Hindlimb muscle (tissue), 1 donor: ENCODE results near the gene WNT3. TPM values are rescaled to one million over a fixed set of nuclear protein-coding genes. Genes with fewer than 3 reads are reported as not detected.

Experiments
- DNase-seq: peaks from one replicate; pipeline ENCODE4 v3.0.0-alpha.2; 2013
- polyA plus RNA-seq: library from polyadenylated mRNA; unstranded; fragments of 120-200 nt; gene quantifications from one replicate; pipeline ENCODE4 v1.2.1, GENCODE V29; 2013; ENCODE audit not compliant: insufficient read length

The WNT3 gene
- polyA plus RNA-seq, 1 donor, result 2.7 TPM

DNA sequence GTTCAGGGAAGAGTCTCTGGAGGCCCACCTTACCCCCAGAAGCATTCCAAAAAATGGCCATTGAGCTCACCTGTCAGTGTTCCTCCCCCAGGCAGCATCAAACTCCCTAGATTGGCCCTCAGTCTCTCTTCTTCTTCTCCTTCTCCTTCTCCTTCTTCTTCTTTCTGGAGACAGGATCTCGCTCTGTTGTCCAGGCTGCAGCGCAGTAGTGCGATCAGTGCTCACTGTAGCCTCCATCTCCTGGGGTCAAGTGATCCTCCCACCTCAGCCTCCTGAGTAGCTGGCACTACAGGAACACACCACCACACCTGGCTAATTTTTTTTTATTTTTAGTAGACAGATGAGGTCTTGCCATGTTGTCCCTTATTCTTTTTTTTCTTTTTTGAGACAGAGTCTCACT is 16.4 kb upstream of the WNT3 start:
- no peak for DNase-seq

- no peak for DNase-seq
Measured at GRCh38 chr17:46833840-46834208, 15.3 kb upstream of the WNT3 start.

DNA sequence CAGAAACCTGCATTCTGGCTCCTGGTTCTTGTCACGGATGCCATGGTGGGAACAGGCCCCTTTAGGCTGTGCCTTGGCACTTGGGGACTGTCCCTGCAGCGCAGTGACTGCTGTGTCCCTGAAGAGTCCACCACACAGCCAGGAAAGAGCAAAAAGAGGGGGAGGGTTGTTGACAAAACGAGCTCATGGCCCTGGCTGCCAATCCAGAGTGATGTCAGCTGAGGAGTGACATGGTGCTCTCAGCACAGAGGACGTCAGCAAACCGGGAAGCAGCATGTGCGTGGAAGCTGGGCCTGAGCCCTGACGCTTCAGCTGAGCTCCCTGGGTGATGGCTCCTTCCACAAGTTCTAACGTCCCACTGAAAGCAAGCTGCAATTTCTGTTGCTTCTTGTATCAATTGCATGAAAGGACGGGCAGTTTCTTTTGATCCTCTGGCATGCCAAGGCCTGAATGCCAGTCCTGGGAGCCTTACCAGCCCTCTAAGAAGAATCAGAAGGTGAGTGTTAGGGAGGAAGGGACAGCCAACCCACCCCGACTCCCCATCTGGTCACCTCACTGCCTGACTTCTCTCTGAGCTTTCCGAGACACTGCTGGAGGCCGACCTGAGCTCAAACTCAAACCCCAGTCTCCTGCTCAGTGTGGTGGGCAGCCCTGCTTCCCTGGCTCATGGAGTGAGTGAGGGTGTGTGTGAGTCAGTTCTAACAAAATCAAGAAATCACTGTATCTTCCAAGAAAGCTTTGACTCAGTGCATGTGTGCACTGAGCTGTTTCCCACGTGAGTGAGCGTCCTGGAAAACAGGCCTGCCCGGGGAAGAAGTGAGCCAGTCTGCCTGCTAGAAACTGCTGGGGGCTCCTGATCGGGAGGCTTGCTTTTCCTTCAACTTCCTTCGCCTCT is 14.7 kb upstream of the WNT3 start:
- no peak for DNase-seq

DNA sequence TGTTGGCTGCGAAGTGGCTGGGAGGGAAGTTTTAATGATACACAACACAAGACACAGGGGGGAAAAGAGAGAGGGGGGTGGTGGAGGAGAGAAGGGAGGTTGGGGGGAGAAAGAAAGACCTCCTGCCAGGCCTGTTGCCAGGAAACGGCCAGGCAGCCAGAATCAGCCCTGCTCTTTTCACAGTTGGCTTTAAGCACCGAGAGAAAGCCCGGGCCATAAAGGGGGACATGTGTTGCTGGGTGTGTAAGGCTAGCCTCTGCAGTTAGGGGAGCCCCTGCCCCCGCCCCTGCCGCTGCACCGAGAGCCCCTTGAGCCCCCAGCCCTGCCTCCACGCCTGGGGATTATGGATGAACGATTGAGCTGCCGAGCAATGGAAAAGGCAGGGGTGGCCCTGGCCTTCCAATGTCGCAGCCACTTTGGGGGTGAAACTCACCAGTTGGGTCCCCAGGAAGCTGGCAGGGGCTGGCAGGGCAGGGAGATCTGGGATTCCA is 13.9 kb upstream of the WNT3 start:
- no peak for DNase-seq

DNA sequence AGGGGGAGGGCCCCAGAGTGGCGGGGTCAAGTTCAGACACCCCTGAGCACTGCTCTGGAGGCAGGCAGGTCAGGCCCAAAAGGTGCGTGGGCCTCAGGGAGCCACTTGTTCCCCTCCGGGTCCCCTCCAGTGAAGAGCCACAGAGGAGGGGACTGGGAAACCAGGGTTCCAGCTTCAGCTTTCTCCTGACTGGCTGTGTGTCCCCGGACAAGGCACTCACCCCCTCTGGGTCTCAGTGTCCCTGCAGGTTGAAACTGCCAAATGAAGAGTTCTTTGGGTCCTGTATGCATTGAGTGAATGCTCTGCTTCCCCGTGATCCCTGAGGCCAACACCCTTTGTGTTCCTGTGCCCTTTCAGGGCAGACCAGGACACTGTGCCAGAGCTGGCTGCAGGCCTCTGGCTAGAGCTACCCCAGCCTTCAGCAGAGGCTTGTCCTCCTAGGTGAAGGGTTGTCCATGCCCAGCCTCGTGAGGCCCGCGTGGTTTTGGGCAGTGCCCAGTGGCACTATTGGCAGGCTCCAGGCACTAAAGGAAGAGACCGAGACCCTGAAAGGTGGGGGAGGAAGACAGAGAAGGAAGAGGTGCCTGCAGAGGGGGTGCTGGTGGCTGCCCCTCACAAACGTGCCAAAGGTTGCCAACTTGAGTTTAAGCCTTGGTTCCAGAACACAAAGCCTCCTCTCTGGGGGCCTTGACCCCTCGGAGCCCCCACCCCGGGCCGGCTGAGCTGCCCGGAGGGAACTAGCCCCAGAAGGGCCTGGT is 13.3 kb upstream of the WNT3 start:
- no peak for DNase-seq

DNA sequence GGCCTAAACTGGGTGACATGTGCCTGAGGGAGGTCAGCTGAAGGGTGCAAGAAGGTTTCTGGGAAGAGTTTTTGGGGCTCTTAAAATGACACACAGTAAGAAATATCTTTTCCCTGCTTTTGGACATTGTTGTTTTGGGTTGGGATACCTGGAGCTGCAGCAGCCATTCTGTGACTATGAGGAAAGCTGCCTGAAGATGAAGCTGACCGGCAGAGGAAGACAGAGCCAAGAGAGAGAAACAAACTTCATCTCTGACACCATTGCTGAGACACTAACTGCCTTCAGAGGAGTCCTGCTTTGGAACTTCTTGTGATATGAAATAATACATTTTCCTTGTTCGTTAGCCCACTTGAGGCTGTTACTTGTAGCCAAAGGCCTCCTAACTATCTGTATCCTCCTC is 8.8 kb upstream of the WNT3 start:
- DNase-seq, result no peak

GRCh38 chr17:46826116-46826515 is 7.6 kb upstream of the WNT3 start:
- DNase-seq, result no peak

DNA sequence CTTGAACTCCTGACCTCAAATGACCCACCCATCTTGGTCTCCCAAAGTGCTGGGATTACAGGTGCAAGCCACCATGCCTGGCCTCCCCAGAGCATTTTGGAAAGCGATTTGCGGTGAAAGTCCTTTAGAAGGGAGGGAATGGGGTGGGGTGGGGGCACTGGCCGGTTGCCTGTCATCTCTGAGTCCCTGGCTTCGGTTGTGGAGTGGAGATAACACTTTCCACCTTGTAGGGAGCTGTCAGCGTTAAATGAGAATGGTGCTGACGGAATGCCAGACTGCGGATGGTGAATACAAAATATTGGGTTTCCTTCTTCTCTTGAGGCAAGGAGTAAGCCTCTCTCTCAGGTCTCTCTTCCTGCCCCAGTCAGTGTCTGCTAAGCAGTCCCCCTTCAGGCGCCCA is 5.2 kb upstream of the WNT3 start:
- DNase-seq, result no peak

GRCh38 chr17:46822388-46822921 is 4.0 kb upstream of the WNT3 start:
- no peak for DNase-seq

DNA sequence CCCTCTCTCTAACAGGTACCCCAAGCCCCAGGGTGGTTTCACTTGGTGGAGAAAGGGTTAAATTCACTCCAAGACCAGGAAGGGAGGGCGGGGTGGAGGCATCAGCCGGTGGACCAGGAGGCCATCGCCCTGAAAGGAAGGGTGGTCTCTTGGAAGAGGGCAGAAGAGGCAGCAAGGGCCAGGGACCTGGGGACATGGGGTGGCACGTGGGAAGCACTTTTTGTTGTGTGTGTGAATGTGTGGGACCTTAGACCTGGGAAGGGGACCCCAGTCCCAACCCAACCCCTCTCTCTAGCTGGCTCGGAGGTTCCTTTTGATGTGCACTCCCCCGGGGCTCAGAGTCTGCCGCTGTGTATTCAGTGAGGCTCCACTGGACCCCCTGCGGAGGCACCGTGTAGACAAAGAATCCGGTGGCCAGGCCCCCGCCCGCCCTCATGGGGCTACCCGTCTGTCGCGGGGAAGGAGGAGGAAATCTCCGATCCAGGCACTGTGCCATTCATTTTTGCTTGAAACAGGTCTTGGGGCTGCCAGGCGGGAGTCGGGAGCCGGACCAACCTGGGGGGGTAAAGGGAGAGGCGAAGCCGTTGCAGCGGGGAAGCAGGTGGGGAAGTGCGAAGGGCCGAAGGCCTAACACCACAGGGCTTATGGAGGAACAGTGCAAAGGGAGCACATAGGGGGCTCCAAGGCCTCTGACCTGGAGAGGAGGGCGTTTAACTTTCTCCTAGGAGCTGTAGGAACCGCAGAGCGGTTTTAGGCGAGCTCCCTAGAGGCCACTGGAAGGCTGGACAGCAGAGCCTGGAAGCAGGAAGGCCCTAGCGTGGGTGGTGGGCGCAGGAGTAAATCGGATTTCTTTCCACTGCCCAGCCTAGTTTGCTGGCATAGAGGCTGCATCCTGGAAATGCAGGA is 3.2 kb upstream of the WNT3 start:
- no peak for DNase-seq

DNA sequence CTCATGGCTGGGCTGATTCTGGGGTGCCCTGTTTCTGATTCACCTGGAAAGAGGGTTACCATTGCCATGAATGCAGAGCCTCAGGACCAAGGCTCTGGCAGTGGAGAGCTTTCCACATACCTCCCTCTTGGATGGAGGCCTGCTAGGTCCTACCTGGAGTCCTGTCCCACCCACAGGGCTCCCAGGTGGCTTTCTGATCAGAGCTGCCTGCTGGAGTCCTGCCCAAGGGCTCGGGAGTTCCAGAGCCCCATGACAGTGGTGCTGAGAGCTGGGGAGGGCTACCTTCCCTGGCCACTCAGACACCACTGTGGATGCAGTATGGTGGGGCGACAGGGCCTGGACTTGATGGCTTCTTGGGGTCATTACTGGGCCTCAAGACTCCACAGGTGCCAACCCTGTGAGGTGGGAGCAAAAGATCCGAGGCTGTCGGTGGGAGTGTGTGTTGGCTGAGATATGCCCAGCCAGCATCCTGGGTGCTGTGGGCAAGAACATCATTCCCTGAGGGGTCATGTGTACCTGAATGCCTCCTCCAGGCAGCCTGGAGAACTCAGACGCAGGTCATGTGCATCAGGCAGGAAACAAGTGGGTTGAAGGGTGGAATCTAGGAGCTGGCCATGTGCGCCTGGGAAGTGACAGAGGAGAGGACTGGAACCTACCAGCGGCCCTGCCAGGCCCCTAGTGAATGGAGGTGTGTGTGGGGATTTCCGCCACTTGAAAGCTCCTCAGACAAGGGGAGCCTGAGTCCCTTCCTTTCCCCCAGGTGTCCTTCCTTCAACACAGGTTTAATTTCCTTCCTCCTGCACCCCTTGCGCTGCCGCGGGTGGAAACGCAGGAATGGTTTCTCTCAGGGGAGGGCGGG is 2.3 kb upstream of the WNT3 start:
- no peak for DNase-seq

DNA sequence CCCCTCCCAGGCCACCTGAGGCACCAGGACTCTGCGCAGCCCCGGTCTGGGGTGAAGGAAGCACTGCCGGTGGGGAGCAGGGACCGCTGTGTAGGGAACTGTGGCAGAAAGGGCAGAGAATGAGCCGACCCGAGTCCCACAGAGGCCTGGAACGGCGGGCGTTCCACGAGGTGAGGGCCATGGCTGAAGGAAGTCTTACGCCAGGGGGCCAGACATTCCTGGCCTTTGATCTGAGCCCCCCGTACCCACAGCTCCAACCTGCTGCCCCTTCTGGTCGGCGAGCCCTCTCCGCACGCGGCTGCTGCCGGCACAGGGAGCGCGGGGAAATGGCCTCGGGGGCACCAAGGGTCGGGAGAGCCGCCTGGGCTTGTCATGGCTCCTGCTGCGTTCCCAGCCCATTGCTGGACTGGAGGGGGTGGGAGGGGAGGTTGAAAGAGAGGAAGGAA is 1.4 kb upstream of the WNT3 start:
- no peak for DNase-seq

GRCh38 chr17:46818929-46819859 is 702 bp upstream of the WNT3 start:
- no peak for DNase-seq

- DNase-seq, result no peak
Measured at GRCh38 chr17:46817901-46818209, 637 bp downstream of the WNT3 start.

DNA sequence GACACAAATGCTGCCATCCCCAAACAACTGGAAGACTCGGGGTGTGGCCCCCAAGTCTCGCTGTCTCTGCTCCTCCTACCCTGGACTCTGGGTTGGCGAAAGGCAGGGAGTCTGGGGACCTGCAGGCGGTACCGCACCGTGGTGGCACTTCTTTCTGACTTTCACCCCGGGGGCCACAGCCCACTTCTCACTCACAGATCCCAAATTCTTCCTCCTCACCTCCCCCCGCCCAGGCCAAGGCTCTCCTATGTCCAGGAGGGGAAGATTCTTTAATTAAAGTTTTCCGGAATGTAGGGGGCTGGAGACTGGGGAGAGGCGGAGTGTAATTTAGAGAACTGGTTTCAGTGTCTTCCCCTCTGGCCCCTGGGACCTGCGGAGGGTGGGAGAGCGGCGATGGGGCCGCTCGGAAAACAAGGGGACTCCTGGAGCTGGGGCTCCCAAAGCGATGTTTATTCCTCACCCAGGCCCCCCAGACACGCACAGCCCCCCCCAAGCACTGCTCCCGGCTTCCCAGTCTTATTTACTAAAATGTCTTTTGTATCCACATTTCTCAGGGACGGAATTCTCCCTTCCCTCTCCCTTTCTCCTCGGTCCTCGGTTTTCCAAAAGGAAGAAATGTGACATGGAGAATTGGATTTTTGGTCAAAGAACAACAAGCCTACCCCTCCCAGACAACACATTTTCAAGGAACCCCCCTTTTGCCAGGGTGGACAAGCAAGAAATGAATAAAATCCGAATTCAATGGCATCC is 1.2 kb downstream of the WNT3 start:
- no peak for DNase-seq

DNA sequence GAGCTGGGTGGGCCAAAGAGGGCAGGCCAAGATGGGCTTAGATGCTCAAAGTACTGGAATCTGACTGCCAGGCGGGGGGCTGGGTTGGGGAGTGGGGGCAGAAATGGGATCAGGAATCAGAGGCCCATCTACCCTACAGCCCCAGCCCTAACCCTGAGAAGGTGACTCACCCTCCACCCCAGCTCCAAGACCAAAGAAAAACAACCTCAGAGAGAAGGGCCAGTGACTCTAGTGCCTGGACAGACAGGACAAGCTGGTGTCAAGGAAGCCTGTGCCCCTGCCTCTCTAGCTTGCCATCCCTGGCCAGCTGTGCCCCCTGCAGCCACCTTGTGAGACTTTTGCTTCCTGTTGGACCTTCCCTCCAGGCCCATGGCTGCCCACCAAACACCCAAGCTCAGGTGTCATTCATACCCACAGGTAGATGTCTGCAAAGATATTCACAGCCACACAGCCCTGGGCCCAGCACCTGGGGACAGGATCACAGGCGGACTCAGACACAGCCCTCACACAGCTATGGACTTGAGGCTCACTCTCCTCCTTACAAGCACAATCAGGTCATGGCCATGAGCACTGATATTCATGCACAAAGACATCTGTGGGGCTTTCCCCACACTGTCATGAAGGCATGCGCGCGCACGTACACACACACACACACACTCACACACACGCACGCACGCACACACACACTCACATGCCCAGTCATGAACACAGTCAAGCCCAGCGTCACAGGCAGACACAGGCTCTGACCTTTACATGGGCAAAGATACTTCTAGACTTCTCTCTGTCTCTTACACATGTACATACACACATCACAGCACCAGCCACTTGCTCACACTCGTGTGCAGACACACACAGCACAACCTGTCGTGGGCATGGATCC is 2.8 kb downstream of the WNT3 start:
- DNase-seq, result no peak

- DNase-seq, result no peak
Measured at GRCh38 chr17:46814446-46814845, 4.0 kb downstream of the WNT3 start.

- DNase-seq, result no peak
Measured at GRCh38 chr17:46813920-46814319, 4.6 kb downstream of the WNT3 start.
